T-helper 1 cell treated with Interleukin-12 subunit alpha and Interleukin-12 subunit beta and Interleukin-4 antibody, amounts not matched to agents 30 μg/mL and 1 μg/mL, for 36 hours (primary cell): ENCODE measurements around the gene CENPE.
"Not testable (repeated sequence)": the region's sequence is repeated elsewhere in the genome, so short reads cannot be mapped to it uniquely, and the experiment has no call there.

ENCODE experiments used
- H3K27ac Mint-ChIP-seq: one replicate; pipeline ENCODE4 v1.8.0; 2021; ENCODE audit warnings: mild to moderate bottlenecking, mixed read lengths
- H3K27me3 Mint-ChIP-seq: one replicate; pipeline ENCODE4 v1.8.0; 2021; ENCODE audit warnings: low read depth, mixed read lengths
- H3K36me3 Mint-ChIP-seq: one replicate; pipeline ENCODE4 v1.8.0; 2021; ENCODE audit warnings: low read depth, mixed read lengths
- H3K4me1 Mint-ChIP-seq: one replicate; pipeline ENCODE4 v1.8.0; 2021; ENCODE audit warnings: low read depth, mixed read lengths
- H3K4me3 Mint-ChIP-seq: one replicate; pipeline ENCODE4 v1.8.0; 2021; ENCODE audit warnings: mild to moderate bottlenecking, moderate library complexity, mixed read lengths
- H3K9me3 Mint-ChIP-seq: one replicate; pipeline ENCODE4 v1.8.0; 2021; ENCODE audit warnings: mixed read lengths

Gene CENPE

GRCh38 chr4:103198111-103198765 lies at the start of gene CENPE:
Gene CENPE (minus strand): TSS chr4:103198343. CDS start chr4:103198319, 24 bp downstream.
- Mint-ChIP-seq H3K4me1 (peaks cover 24% of the 10 kb centered on the region), H3K36me3 (peaks cover 20% of the 10 kb centered on the region), H3K27ac (peak within 1 kb of the TSS; percentile 99), H3K9me3 (no peaks in the 10 kb centered on the region), H3K4me3 (peak within 1 kb of the TSS; percentile 91), H3K27me3 (peaks cover 20% of the 10 kb centered on the region)

GRCh38 chr4:103244251-103244650 lies 46.1 kb upstream of the CENPE start:
- no peaks in the 10 kb centered on the region for H3K27me3 Mint-ChIP-seq
- no peaks in the 10 kb centered on the region for H3K4me1 Mint-ChIP-seq
- no peaks in the 10 kb centered on the region for H3K9me3 Mint-ChIP-seq
- no peaks in the 10 kb centered on the region for H3K36me3 Mint-ChIP-seq
- no peak overlapping the region for H3K4me3 Mint-ChIP-seq
- H3K27ac Mint-ChIP-seq: no peak overlapping the region

GRCh38 chr4:103230938-103231337 lies 32.8 kb upstream of the CENPE start:
- not testable (repeated sequence) for H3K4me3 Mint-ChIP-seq, H3K27me3 Mint-ChIP-seq, H3K9me3 Mint-ChIP-seq, H3K4me1 Mint-ChIP-seq, H3K36me3 Mint-ChIP-seq, H3K27ac Mint-ChIP-seq

- H3K36me3 Mint-ChIP-seq, H3K27ac Mint-ChIP-seq, H3K4me3 Mint-ChIP-seq, H3K4me1 Mint-ChIP-seq, H3K9me3 Mint-ChIP-seq: not testable (repeated sequence)
- peaks cover 30% of the 10 kb centered on the region for H3K27me3 Mint-ChIP-seq
Measured at GRCh38 chr4:103223556-103223955, 25.4 kb upstream of the CENPE start.

GRCh38 chr4:103207673-103208072 lies 9.5 kb upstream of the CENPE start:
- H3K4me1 Mint-ChIP-seq: peaks cover 4% of the 10 kb centered on the region
- no peaks in the 10 kb centered on the region for H3K36me3 Mint-ChIP-seq
- no peaks in the 10 kb centered on the region for H3K9me3 Mint-ChIP-seq
- no peak overlapping the region for H3K4me3 Mint-ChIP-seq
- H3K27me3 Mint-ChIP-seq: peaks cover 33% of the 10 kb centered on the region
- H3K27ac Mint-ChIP-seq: no peak overlapping the region

- Mint-ChIP-seq H3K4me1 (peaks cover 3% of the 10 kb centered on the region), H3K9me3 (no peaks in the 10 kb centered on the region), H3K27ac (no peak overlapping the region), H3K4me3 (no peak overlapping the region), H3K27me3 (peaks cover 37% of the 10 kb centered on the region), H3K36me3 (peaks cover 2% of the 10 kb centered on the region)
Measured at GRCh38 chr4:103204111-103204510, 6.0 kb upstream of the CENPE start.

GRCh38 chr4:103201724-103202123 lies 3.6 kb upstream of the CENPE start:
- H3K36me3 Mint-ChIP-seq: peaks cover 5% of the 10 kb centered on the region
- no peaks in the 10 kb centered on the region for H3K9me3 Mint-ChIP-seq
- H3K4me1 Mint-ChIP-seq: peaks cover 16% of the 10 kb centered on the region
- peaks cover 33% of the 10 kb centered on the region for H3K27me3 Mint-ChIP-seq
- H3K4me3 Mint-ChIP-seq: no peak overlapping the region
- no peak overlapping the region for H3K27ac Mint-ChIP-seq

GRCh38 chr4:103201253-103201652 lies 3.1 kb upstream of the CENPE start:
- no peaks in the 10 kb centered on the region for H3K9me3 Mint-ChIP-seq
- no peak overlapping the region for H3K4me3 Mint-ChIP-seq
- H3K27ac Mint-ChIP-seq: no peak overlapping the region
- H3K27me3 Mint-ChIP-seq: peaks cover 33% of the 10 kb centered on the region
- H3K4me1 Mint-ChIP-seq: peaks cover 16% of the 10 kb centered on the region
- H3K36me3 Mint-ChIP-seq: peaks cover 5% of the 10 kb centered on the region

GRCh38 chr4:103199009-103199408 lies 866 bp upstream of the CENPE start:
- H3K27me3 Mint-ChIP-seq: peaks cover 22% of the 10 kb centered on the region

GRCh38 chr4:103197765-103198110 lies 405 bp downstream of the CENPE start:
- peak overlapping the region; percentile 99 for H3K27ac Mint-ChIP-seq
- H3K9me3 Mint-ChIP-seq: no peaks in the 10 kb centered on the region
- H3K4me1 Mint-ChIP-seq: peaks cover 24% of the 10 kb centered on the region
- peaks cover 23% of the 10 kb centered on the region for H3K36me3 Mint-ChIP-seq
- peak overlapping the region; percentile 91 for H3K4me3 Mint-ChIP-seq
- H3K27me3 Mint-ChIP-seq: peaks cover 16% of the 10 kb centered on the region

More at GRCh38 chr4:103199009-103199408, 866 bp upstream of the CENPE start:
- H3K27ac Mint-ChIP-seq: peak overlapping the region; percentile 99
- peaks cover 15% of the 10 kb centered on the region for H3K36me3 Mint-ChIP-seq
- H3K4me1 Mint-ChIP-seq: peaks cover 24% of the 10 kb centered on the region
- peak overlapping the region; percentile 91 for H3K4me3 Mint-ChIP-seq
- H3K9me3 Mint-ChIP-seq: no peaks in the 10 kb centered on the region

- peaks cover 56% of the 10 kb centered on the region for H3K36me3 Mint-ChIP-seq
- no peaks in the 10 kb centered on the region for H3K27me3 Mint-ChIP-seq
- no peak overlapping the region for H3K4me3 Mint-ChIP-seq
- no peak overlapping the region for H3K27ac Mint-ChIP-seq
- no peaks in the 10 kb centered on the region for H3K9me3 Mint-ChIP-seq
- H3K4me1 Mint-ChIP-seq: peaks cover 29% of the 10 kb centered on the region
Measured at GRCh38 chr4:103193457-103193856, 4.7 kb downstream of the CENPE start.

- Mint-ChIP-seq H3K27me3 (no peaks in the 10 kb centered on the region), H3K36me3 (peaks cover 69% of the 10 kb centered on the region), H3K4me3 (no peak overlapping the region), H3K4me1 (peaks cover 9% of the 10 kb centered on the region), H3K9me3 (peaks cover 18% of the 10 kb centered on the region), H3K27ac (no peak overlapping the region)
Measured at GRCh38 chr4:103171006-103171405, 27.1 kb downstream of the CENPE start.

- not testable (repeated sequence) for H3K4me1 Mint-ChIP-seq, H3K27ac Mint-ChIP-seq, H3K27me3 Mint-ChIP-seq, H3K4me3 Mint-ChIP-seq
- Mint-ChIP-seq H3K9me3 (peaks cover 18% of the 10 kb centered on the region), H3K36me3 (peaks cover 71% of the 10 kb centered on the region)
Measured at GRCh38 chr4:103169750-103170149, 28.4 kb downstream of the CENPE start.

GRCh38 chr4:103168993-103169392 lies 29.1 kb downstream of the CENPE start:
- no peaks in the 10 kb centered on the region for H3K27me3 Mint-ChIP-seq
- no peak overlapping the region for H3K4me3 Mint-ChIP-seq
- peaks cover 9% of the 10 kb centered on the region for H3K4me1 Mint-ChIP-seq
- peaks cover 18% of the 10 kb centered on the region for H3K9me3 Mint-ChIP-seq
- no peak overlapping the region for H3K27ac Mint-ChIP-seq
- peaks cover 69% of the 10 kb centered on the region for H3K36me3 Mint-ChIP-seq

- Mint-ChIP-seq H3K27me3 (no peaks in the 10 kb centered on the region), H3K4me1 (peaks cover 6% of the 10 kb centered on the region), H3K27ac (no peak overlapping the region), H3K36me3 (peaks cover 22% of the 10 kb centered on the region), H3K4me3 (no peak overlapping the region), H3K9me3 (no peaks in the 10 kb centered on the region)
Measured at GRCh38 chr4:103162176-103162575, 36.0 kb downstream of the CENPE start.

- peaks cover 12% of the 10 kb centered on the region for H3K9me3 Mint-ChIP-seq
- H3K27me3 Mint-ChIP-seq: no peaks in the 10 kb centered on the region
- peaks cover 4% of the 10 kb centered on the region for H3K4me1 Mint-ChIP-seq
- peaks cover 38% of the 10 kb centered on the region for H3K36me3 Mint-ChIP-seq
- peak overlapping the region; percentile 47 for H3K4me3 Mint-ChIP-seq
- H3K27ac Mint-ChIP-seq: peak overlapping the region; percentile 33
Measured at GRCh38 chr4:103158760-103159159, 39.4 kb downstream of the CENPE start.
